ENCODE data around the gene IBA57. TPM values are rescaled to one million over a fixed set of nuclear protein-coding genes. Genes with fewer than 3 reads are reported as not detected.

Gene IBA57
- total and polyA plus RNA-seq, 3 donors from 2014 or later: 16.0 to 23.2 (median 21.0) TPM

DNA sequence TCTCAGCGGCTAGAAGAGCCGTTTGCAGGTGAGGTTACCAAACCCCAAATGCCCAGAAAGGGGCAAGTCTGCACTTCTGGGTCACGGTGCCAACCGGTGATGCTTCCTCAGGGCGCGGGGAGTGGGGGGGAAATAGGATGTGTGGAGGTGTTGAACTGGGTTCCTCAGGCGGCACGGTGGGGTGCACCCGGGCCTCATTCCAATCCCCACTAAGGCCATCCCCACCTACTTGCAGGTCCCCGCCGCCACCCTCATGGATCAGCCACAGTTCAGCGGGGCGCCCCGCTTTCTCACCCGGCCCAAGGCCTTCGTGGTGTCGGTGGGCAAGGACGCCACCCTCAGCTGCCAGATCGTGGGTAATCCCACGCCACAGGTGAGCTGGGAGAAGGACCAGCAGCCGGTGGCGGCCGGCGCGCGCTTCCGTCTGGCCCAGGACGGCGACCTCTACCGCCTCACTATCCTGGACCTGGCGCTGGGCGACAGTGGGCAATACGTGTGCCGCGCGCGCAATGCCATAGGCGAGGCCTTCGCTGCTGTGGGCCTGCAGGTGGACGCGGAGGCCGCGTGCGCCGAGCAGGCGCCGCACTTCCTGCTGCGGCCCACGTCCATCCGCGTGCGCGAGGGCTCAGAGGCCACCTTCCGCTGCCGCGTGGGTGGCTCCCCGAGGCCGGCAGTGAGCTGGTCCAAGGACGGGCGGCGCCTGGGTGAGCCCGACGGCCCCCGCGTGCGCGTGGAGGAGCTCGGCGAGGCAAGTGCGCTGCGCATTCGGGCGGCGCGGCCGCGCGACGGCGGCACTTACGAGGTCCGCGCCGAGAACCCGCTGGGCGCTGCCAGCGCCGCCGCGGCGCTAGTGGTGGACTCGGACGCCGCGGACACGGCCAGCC lies 46.2 kb downstream of the IBA57 start:
- TF ChIP-seq POLR2A (IDR thresholded peaks at IDR 0.05): no peak
- TF ChIP-seq, protein P1, sequence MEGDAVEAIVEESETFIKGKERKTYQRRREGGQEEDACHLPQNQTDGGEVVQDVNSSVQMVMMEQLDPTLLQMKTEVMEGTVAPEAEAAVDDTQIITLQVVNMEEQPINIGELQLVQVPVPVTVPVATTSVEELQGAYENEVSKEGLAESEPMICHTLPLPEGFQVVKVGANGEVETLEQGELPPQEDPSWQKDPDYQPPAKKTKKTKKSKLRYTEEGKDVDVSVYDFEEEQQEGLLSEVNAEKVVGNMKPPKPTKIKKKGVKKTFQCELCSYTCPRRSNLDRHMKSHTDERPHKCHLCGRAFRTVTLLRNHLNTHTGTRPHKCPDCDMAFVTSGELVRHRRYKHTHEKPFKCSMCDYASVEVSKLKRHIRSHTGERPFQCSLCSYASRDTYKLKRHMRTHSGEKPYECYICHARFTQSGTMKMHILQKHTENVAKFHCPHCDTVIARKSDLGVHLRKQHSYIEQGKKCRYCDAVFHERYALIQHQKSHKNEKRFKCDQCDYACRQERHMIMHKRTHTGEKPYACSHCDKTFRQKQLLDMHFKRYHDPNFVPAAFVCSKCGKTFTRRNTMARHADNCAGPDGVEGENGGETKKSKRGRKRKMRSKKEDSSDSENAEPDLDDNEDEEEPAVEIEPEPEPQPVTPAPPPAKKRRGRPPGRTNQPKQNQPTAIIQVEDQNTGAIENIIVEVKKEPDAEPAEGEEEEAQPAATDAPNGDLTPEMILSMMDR (IDR thresholded peaks at IDR 0.05): no peak
- peak overlapping the region in 1 of 2 donors; percentile 41 for H3K4me3 ChIP-seq

DNA sequence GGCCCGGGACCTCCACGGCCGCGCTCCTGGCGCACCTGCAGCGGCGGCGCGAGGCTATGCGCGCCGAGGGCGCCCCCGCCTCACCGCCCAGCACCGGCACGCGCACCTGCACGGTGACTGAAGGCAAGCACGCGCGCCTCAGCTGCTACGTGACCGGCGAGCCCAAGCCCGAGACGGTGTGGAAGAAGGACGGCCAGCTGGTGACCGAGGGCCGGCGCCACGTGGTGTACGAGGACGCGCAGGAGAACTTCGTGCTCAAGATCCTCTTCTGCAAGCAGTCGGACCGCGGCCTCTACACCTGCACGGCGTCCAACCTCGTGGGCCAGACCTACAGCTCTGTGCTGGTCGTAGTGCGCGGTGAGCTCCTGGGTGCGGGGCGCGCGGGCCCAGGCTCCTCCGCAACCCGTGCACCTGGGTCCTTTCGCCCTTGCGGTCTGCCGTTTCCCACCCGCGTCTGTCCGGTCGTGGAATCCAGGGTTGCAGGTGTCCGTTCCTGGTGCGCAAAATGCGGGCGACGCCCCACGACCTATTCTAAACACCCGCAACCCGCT lies 46.9 kb downstream of the IBA57 start:
- no peaks in the 10 kb centered on the region for H3K27me3 ChIP-seq
- H3K36me3 ChIP-seq (ENCODE audit: low read depth, missing control alignments): no peaks in the 10 kb centered on the region
- no peak overlapping the region for H3K27ac ChIP-seq
- TF ChIP-seq POLR2A (IDR thresholded peaks at IDR 0.05): no peak
- TF ChIP-seq, protein P1 (IDR thresholded peaks at IDR 0.05): no peak
- no peaks in the 10 kb centered on the region for H3K4me1 ChIP-seq
- DNase-seq: no peak
- WGBS, 2 donors: 20 to 37% methylated on average over 1 to 65 of the region's 66 CpGs
- H3K9me3 ChIP-seq: no peaks in the 10 kb centered on the region
- intact Hi-C loops (cut with DNase I; ENCODE audit: low total_unique reads): no loop called here
- H3K4me3 ChIP-seq: peak overlapping the region; percentile 41 to 55

More for the DNA sequence above, 46.2 kb downstream of the IBA57 start:
- H3K9me3 ChIP-seq: no peaks in the 10 kb centered on the region
- intact Hi-C loops (cut with DNase I; ENCODE audit: low total_unique reads): no loop called here
- no peaks in the 10 kb centered on the region for H3K4me1 ChIP-seq
- H3K36me3 ChIP-seq (ENCODE audit: low read depth, missing control alignments): no peaks in the 10 kb centered on the region
- H3K27ac ChIP-seq: no peak overlapping the region
- DNase-seq: no peak
- WGBS, 2 donors: 34 to 72% methylated on average over 21 to 93 of the region's 96 CpGs
- no peaks in the 10 kb centered on the region for H3K27me3 ChIP-seq

DNA sequence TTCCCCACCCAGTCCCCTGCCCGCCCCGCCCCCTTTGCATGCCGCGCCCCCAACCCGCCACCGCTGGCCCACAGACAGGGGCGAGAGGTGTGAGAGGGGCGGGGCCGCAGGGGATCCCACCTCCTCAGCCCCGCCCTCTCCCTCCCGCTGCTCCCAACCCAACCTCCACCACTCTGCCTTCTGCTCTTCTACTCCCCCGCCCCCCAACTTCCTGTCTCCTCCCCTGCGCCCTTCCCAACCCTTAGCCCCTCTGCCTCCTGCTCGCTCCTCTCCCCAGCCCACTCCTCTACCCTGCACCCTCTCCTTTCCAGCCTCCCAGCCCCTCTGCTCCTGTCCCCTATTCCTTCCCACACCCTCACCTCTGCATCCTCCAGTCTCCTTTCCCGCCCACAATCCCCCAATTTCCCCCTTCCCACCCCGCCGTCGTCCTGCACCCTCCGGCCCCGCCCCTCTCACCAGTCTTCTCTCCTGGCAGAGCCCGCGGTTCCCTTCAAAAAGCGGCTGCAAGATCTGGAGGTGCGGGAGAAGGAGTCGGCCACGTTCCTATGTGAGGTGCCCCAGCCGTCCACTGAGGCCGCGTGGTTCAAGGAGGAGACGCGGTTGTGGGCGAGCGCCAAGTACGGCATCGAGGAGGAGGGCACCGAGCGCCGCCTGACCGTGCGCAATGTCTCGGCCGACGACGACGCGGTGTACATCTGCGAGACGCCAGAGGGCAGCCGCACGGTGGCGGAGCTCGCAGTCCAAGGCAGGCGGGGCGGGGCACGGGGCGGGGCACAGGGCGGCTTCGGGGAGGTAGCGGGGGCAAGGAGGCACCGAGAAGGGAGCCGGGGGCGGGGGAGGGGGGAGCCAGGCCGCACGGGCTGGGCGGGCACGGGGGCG lies 47.6 kb downstream of the IBA57 start:
- Histone ChIP-seq H3K36me3 (ENCODE audit: low read depth, missing control alignments) (no peaks in the 10 kb centered on the region), H3K9me3 (no peaks in the 10 kb centered on the region), H3K4me1 (no peaks in the 10 kb centered on the region), H3K4me3 (peak overlapping the region; percentile 41 to 55), H3K27me3 (no peaks in the 10 kb centered on the region), H3K27ac (no peak overlapping the region)
- TF ChIP-seq POLR2A (IDR thresholded peaks at IDR 0.05): no peak
- TF ChIP-seq, protein P1 (IDR thresholded peaks at IDR 0.05): peak in 2 of 3 experiments; percentile 46 to 61
- peak; percentile 88 for DNase-seq
- intact Hi-C loops (cut with DNase I; ENCODE audit: low total_unique reads): no loop called here
- 0 to 1% methylated on average over 21 to 56 of the region's 67 CpGs for WGBS, 2 donors

DNA sequence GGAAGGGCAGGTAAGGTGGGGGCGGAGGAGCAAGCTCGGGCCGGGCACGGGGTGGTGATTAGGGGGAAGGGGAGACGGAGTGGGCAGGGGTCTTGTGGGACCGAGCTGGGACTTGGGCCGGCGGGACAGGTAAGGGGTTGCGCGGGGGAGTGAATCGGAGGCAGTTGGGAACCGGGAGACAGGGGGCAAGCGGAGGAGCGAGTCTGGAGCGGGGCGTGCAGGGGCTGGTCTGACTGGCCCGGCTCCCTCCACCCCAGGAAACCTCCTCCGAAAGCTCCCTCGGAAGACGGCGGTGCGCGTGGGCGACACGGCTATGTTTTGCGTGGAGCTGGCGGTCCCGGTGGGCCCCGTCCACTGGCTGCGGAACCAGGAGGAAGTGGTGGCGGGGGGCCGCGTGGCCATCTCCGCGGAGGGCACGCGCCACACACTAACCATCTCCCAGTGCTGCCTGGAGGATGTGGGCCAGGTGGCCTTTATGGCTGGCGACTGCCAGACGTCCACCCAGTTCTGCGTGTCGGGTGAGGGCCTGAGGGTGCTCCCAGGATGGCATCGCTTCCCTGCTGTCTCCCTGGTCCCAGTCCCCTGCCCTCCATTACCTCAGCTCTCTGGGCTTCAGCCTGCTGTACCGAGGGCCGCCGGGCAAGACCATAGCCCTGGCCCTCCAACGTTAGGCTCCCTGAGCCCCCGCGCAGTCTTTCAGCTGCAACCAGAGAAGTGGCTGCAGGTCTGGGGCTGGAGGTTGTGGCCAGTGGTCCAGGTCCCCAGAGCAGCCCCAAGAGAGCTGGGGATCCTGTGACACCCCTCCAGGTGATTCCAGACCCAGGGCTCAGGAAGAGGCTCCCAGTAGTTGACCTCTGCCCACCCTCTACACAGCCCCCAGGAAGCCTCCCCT lies 48.6 kb downstream of the IBA57 start:
- intact Hi-C loops (cut with DNase I; ENCODE audit: low total_unique reads): no loop called here
- 37 to 51% methylated on average over 21 to 39 of the region's 48 CpGs for WGBS, 2 donors

More for the DNA sequence above, 48.6 kb downstream of the IBA57 start:
- H3K36me3 ChIP-seq (ENCODE audit: low read depth, missing control alignments): no peaks in the 10 kb centered on the region
- H3K4me3 ChIP-seq: peak overlapping the region; percentile 41 to 55
- H3K9me3 ChIP-seq: no peaks in the 10 kb centered on the region
- H3K4me1 ChIP-seq: no peaks in the 10 kb centered on the region
- TF ChIP-seq POLR2A (IDR thresholded peaks at IDR 0.05): no peak
- TF ChIP-seq, protein P1 (IDR thresholded peaks at IDR 0.05): no peak
- H3K27me3 ChIP-seq: no peaks in the 10 kb centered on the region
- H3K27ac ChIP-seq: no peak overlapping the region
- DNase-seq: no peak
